GM12878 (cell line): ENCODE results near the gene MTTP. TPM values are rescaled to one million over a fixed set of nuclear protein-coding genes. Genes with fewer than 3 reads are reported as not detected.

ENCODE experiments used
- ATAC-seq: fragments of 200-7000 bp; cut with Tn5 transposase; 3 replicates; pipeline ENCODE4 v1.9.1; 2020; ENCODE audit warnings: mild to moderate bottlenecking, moderate library complexity
- BruUV-seq: library from RNA; stranded (reverse); fragments of 400-500 nt; replicated peaks from 2 replicates; lab custom pipeline; 2021; lab: Mats Ljungman, UMichigan
- CTCF ChIA-PET: fragments of 300-600 bp; sonication (Branson Sonifier 250); formaldehyde crosslinking; extraction: SDS; loops from one replicate; lab custom pipeline; 2021; ENCODE audit warnings: inconsistent platforms; lab: Yijun Ruan, JAX
- POLR2A ChIA-PET: fragments of 350-600 bp; formaldehyde crosslinking; extraction: SDS; loops from one replicate; lab custom pipeline; 2021; ENCODE audit warnings: inconsistent platforms; lab: Charles Lee
- RAD21 ChIA-PET: fragments of 300-600 bp; sonication (Branson Sonifier 250); formaldehyde crosslinking; loops from one replicate; lab custom pipeline; 2023; ENCODE audit warnings: antibody characterized with exemption; ENCODE audit not compliant: unreplicated experiment; lab: Charles Lee
- SMC1A ChIA-PET: fragments of 300-600 bp; sonication (Branson Sonifier 250); formaldehyde crosslinking; loops from one replicate; lab custom pipeline; 2023; ENCODE audit not compliant: unreplicated experiment, uncharacterized antibody; lab: Charles Lee
- DNase-seq: peaks from one replicate; pipeline ENCODE4 v3.0.0-alpha.2; 2011; ENCODE audit warnings: low read depth, low spot score
- FAIRE-seq: peaks from 3 replicates; lab custom pipeline; 2011; peaks lifted over from hg19 to GRCh38; lab: Jason Lieb, UNC
- H2AFZ ChIP-seq: 2 replicates; pipeline ENCODE4 v1.6.0; 2011; ENCODE audit warnings: low read depth, low read length, control low read depth; ENCODE audit not compliant: control insufficient read depth
- H3K27ac ChIP-seq: 2 replicates; pipeline ENCODE4 v1.5.1; 2011; ENCODE audit warnings: control low read depth; ENCODE audit not compliant: control insufficient read depth, insufficient read depth
- H3K27me3 ChIP-seq, 2 experiments: replicated peaks in 1 of 2; 2 replicates each; pipeline versions ENCODE4 v1.6.0 to v1.6.1; 2011; ENCODE audit warnings: low read length in 1 of 2; ENCODE audit not compliant: control insufficient read depth in 2 of 2, insufficient read depth in 2 of 2
- H3K36me3 ChIP-seq, 2 experiments: 2 replicates each; pipeline ENCODE4 v1.5.1; 2011; ENCODE audit warnings: low read length in 1 of 2; ENCODE audit not compliant: control insufficient read depth in 2 of 2, insufficient read depth in 2 of 2
- H3K4me1 ChIP-seq: 2 replicates; pipeline ENCODE4 v1.6.1; 2011; ENCODE audit warnings: mild to moderate bottlenecking, low read length, moderate library complexity, mixed read lengths; ENCODE audit not compliant: control insufficient read depth, insufficient read depth
- H3K4me2 ChIP-seq: 2 replicates; pipeline ENCODE4 v1.6.0; 2011; ENCODE audit warnings: control low read depth; ENCODE audit not compliant: control insufficient read depth, insufficient read depth
- H3K4me3 ChIP-seq: fragments of 200-600 bp; sonication (generic); 2 replicates; pipeline ENCODE4 v1.5.1; 2016
- H3K79me2 ChIP-seq: 2 replicates; pipeline ENCODE4 v1.6.0; 2011; ENCODE audit warnings: low read length; ENCODE audit not compliant: control insufficient read depth, insufficient read depth
- H3K9ac ChIP-seq: 2 replicates; pipeline ENCODE4 v1.8.0; 2011; ENCODE audit warnings: low read length, control low read depth, mixed read lengths; ENCODE audit not compliant: control insufficient read depth, insufficient read depth
- H3K9me3 ChIP-seq: replicated peaks from 3 replicates; pipeline ENCODE4 v1.5.1; 2011; ENCODE audit warnings: mild to moderate bottlenecking, low read length; ENCODE audit not compliant: control insufficient read depth, insufficient read depth
- H4K20me1 ChIP-seq: 2 replicates; pipeline ENCODE4 v1.6.0; 2011; ENCODE audit not compliant: control insufficient read depth, insufficient read depth
- ASH2L ChIP-seq: fragments of 300-600, 200-600 bp; sonication (generic); IDR thresholded peaks from 2 replicates; pipeline ENCODE4 v1.6.1; 2017; ENCODE audit warnings: low read depth, mild to moderate bottlenecking, borderline replicate concordance
- IKZF2 ChIP-seq, 2 experiments: fragments of 450-650 bp; IDR thresholded peaks; 2 replicates each; pipeline ENCODE4 v1.6.1; 2017; ENCODE audit warnings: mild to moderate bottlenecking in 2 of 2, moderate library complexity in 2 of 2
- NR2C1 ChIP-seq: fragments of 450-650 bp; IDR thresholded peaks from 2 replicates; pipeline ENCODE4 v1.6.1; 2017; ENCODE audit warnings: antibody characterized with exemption, mild to moderate bottlenecking, moderate library complexity
- RELA ChIP-seq: fragments of 450-650 bp; IDR thresholded peaks from 2 replicates; pipeline ENCODE4 v1.8.0; 2014; ENCODE audit warnings: borderline replicate concordance; ENCODE audit not compliant: partially characterized antibody
- SMC3 ChIP-seq: IDR thresholded peaks from 2 replicates; pipeline ENCODE4 v1.6.1; 2011; ENCODE audit warnings: low read length, improper control_type of control experiment, borderline replicate concordance
- STAT3 ChIP-seq: IDR thresholded peaks from 2 replicates; pipeline ENCODE4 v1.6.1; 2011; ENCODE audit warnings: low read depth, low read length, improper control_type of control experiment
- WGBS: methylation state at CpG from one replicate; pipeline ENCODE4 v1.1.6; 2016; ENCODE audit warnings: low lambda C conversion rate; ENCODE audit not compliant: insufficient replicate concordance, insufficient coverage; ENCODE audit errors: missing lambda C conversion rate; 5-methylcytosine and 5-hydroxymethylcytosine counted together
- in situ Hi-C: fragments of 300-500 bp; cut with MboI; formaldehyde crosslinking; loops from 9 replicates; pipeline ENCODE4 v1.14.3; 2018; ENCODE audit warnings: mixed read lengths
- intact Hi-C: fragments of 100-400 bp; cut with micrococcal nuclease; formaldehyde crosslinking; loops from one replicate; pipeline ENCODE4 v1.14.2; 2022; ENCODE audit not compliant: unreplicated experiment
- polyA plus RNA-seq, 11 experiments: library from polyadenylated mRNA; depleted of rRNA in 4 of 11; unstranded in 6 of 11; stranded (reverse) in 5 of 11; fragments of >200 nt; fragmentation: Nextera tagmentation in 4 of 11; fragmentation: Illumina TruSeq in 1 of 11; extraction: Ambion mirVana in 4 of 11; extraction: Trizol in 1 of 11; gene quantifications; 1 replicate in 1 of 11; 2 replicates in 10 of 11; pipeline versions ENCODE4 v1.2.1 to v1.2.3, GENCODE V29; 2011 to 2016; ENCODE audit warnings: inconsistent platforms in 2 of 11, missing spikeins in 2 of 11, low read depth in 1 of 11
- total RNA-seq, 4 experiments: library from RNA; depleted of rRNA in 3 of 4; stranded (reverse); fragments of >200 nt in 3 of 4; fragmentation: Illumina TruSeq in 1 of 4; extraction: Trizol in 1 of 4; gene quantifications; 2 replicates each; pipeline versions ENCODE4 v1.2.1 to v1.2.3, GENCODE V29; 2013 to 2021
- TF ChIP-seq, protein P1 (sequence below): fragments of 450-650 bp; IDR thresholded peaks from 2 replicates; pipeline ENCODE4 v1.6.1; 2014; ENCODE audit warnings: mild to moderate bottlenecking
- TF ChIP-seq, protein P2 (sequence below): IDR thresholded peaks from 2 replicates; pipeline ENCODE4 v1.6.1; 2011; ENCODE audit warnings: borderline replicate concordance, low read depth, mild to moderate bottlenecking, moderate library complexity, mixed read lengths, low read length; ENCODE audit not compliant: insufficient read depth; ENCODE audit errors: extremely low read length
- TF ChIP-seq, protein P3 (sequence below): IDR thresholded peaks from 2 replicates; pipeline ENCODE4 v1.6.1; 2012; ENCODE audit warnings: mild to moderate bottlenecking, low read depth, low read length

The MTTP gene
- total and polyA plus RNA-seq, 10 of the 15 experiments (the other 5 are each of a cell fraction or from before 2014, with no cell fraction given), result 0.08 to 2.2 (median 0.21) TPM; not detected in 1

DNA sequence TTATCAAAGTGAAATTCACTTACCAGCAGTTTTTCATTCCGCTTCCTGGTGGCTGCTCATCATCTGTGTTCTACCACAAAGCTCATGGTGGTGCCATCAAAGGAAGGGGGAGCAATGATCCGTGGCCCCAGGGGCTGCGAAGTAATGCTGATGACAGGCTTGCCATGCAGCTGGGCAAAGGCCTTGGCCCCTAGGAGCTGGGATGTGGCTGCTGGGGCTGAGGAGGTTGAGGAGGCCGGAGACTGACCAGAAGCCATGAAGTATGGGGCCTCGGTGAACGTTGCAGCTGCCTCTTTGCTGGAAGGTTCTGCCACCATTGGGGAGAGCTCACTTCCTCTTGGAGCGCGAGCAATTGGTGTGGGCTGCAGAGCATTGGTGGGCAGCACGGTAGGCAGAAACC, 74.6 kb downstream of the MTTP start:
- ChIA-PET POLR2A (no interaction called here), RAD21 (no interaction called here), SMC1A (no interaction called here), CTCF (interaction anchor here (1.0 kb wide), 1 partner anchor 11 kb away, joined by 3 read pairs; no protein-coding TSS in a partner anchor)
- FAIRE-seq, result no peak
- DNase-seq, result no peak
- in situ Hi-C loops (no loop called here), intact Hi-C loops (no loop called here)
- peak; percentile 14; the same call in 1 of the 3 replicates for ATAC-seq
- Histone ChIP-seq H3K4me1 (no peaks in the 10 kb centered on the region), H4K20me1 (no peaks in the 10 kb centered on the region), H3K27ac (no peak overlapping the region), H3K9me3 (no peaks in the 10 kb centered on the region), H3K9ac (no peak overlapping the region), H3K27me3 (no peaks in the 10 kb centered on the region), H2AFZ (no peak overlapping the region), H3K36me3 (no peaks in the 10 kb centered on the region), H3K4me3 (no peak overlapping the region), H3K79me2 (no peaks in the 10 kb centered on the region), H3K4me2 (no peak overlapping the region)
- no peak for TF ChIP-seq ASH2L
- 45% methylated on average over 9 of the region's 9 CpGs for WGBS
- no TSS peak for BruUV-seq

DNA sequence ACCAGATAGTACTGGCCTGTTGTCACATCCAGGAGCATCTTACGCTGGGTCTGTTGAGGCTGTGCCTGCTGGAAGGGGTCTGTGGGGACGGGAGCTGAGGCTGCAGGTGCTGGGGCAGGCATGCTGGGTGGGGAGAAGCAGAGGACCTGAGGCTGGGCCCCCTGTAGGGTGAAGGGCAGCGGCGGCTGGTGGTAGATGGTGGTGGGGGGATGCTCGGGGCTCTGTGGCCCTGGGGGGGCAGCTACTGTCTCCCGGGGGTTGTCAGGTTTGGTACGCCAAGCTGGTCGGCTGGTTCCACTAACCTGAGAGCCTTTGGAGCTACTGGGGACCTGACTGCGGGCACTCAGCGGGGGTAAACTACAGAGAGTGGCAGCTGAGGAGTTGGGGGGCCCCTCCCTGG, 75.2 kb downstream of the MTTP start:
- Histone ChIP-seq H3K9me3 (no peaks in the 10 kb centered on the region), H3K79me2 (no peaks in the 10 kb centered on the region), H3K4me2 (no peak overlapping the region), H3K27ac (no peak overlapping the region), H3K9ac (no peak overlapping the region), H4K20me1 (no peaks in the 10 kb centered on the region), H2AFZ (no peak overlapping the region), H3K27me3 (no peaks in the 10 kb centered on the region), H3K36me3 (no peaks in the 10 kb centered on the region), H3K4me1 (no peaks in the 10 kb centered on the region), H3K4me3 (no peak overlapping the region)
- CTCF ChIA-PET, result interaction anchor here (0.6 to 1.1 kb wide), 2 partner anchors 31 to 161 kb away, joined by 3 read pairs; no protein-coding TSS in a partner anchor
- no peak for DNase-seq
- WGBS, result 40% methylated on average over 10 of the region's 10 CpGs
- ATAC-seq, result no peak
- SMC1A ChIA-PET, result no interaction called here
- no TSS peak for BruUV-seq
- intact Hi-C loops, result no loop called here
- FAIRE-seq, result no peak
- POLR2A ChIA-PET, result no interaction called here
- in situ Hi-C loops, result no loop called here
- RAD21 ChIA-PET, result no interaction called here
- TF ChIP-seq, protein P1, sequence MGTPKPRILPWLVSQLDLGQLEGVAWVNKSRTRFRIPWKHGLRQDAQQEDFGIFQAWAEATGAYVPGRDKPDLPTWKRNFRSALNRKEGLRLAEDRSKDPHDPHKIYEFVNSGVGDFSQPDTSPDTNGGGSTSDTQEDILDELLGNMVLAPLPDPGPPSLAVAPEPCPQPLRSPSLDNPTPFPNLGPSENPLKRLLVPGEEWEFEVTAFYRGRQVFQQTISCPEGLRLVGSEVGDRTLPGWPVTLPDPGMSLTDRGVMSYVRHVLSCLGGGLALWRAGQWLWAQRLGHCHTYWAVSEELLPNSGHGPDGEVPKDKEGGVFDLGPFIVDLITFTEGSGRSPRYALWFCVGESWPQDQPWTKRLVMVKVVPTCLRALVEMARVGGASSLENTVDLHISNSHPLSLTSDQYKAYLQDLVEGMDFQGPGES, result no peak
- TF ChIP-seq SMC3 (no peak), STAT3 (no peak), NR2C1 (no peak), RELA (no peak), IKZF2 (IDR thresholded peaks at IDR 0.05) (no peak)
- TF ChIP-seq, protein P2, sequence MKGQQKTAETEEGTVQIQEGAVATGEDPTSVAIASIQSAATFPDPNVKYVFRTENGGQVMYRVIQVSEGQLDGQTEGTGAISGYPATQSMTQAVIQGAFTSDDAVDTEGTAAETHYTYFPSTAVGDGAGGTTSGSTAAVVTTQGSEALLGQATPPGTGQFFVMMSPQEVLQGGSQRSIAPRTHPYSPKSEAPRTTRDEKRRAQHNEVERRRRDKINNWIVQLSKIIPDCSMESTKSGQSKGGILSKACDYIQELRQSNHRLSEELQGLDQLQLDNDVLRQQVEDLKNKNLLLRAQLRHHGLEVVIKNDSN, result no peak
- TF ChIP-seq, protein P3, sequence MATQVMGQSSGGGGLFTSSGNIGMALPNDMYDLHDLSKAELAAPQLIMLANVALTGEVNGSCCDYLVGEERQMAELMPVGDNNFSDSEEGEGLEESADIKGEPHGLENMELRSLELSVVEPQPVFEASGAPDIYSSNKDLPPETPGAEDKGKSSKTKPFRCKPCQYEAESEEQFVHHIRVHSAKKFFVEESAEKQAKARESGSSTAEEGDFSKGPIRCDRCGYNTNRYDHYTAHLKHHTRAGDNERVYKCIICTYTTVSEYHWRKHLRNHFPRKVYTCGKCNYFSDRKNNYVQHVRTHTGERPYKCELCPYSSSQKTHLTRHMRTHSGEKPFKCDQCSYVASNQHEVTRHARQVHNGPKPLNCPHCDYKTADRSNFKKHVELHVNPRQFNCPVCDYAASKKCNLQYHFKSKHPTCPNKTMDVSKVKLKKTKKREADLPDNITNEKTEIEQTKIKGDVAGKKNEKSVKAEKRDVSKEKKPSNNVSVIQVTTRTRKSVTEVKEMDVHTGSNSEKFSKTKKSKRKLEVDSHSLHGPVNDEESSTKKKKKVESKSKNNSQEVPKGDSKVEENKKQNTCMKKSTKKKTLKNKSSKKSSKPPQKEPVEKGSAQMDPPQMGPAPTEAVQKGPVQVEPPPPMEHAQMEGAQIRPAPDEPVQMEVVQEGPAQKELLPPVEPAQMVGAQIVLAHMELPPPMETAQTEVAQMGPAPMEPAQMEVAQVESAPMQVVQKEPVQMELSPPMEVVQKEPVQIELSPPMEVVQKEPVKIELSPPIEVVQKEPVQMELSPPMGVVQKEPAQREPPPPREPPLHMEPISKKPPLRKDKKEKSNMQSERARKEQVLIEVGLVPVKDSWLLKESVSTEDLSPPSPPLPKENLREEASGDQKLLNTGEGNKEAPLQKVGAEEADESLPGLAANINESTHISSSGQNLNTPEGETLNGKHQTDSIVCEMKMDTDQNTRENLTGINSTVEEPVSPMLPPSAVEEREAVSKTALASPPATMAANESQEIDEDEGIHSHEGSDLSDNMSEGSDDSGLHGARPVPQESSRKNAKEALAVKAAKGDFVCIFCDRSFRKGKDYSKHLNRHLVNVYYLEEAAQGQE, result no peak
